ENCODE data around the gene LSM2.
"Not testable (repeated sequence)": the region's sequence is repeated elsewhere in the genome, so short reads cannot be mapped to it uniquely, and the experiment has no call there.

LSM2 gene

GRCh38 chr6:31806470-31807272 lies at the start of gene LSM2:
TSS of gene LSM2 (minus strand) at chr6:31806966. CDS start at chr6:31806757, 209 bp downstream.
- peak; percentile 100 for DNase-seq

- DNase-seq = not testable (repeated sequence)
Measured at GRCh38 chr6:31851980-31852718, 45.4 kb upstream of the LSM2 start.

- DNase-seq = no peak
Measured at GRCh38 chr6:31851485-31851832, 44.7 kb upstream of the LSM2 start.

GRCh38 chr6:31850765-31851484 lies 44.2 kb upstream of the LSM2 start:
- no peak for DNase-seq

GRCh38 chr6:31847276-31847978 lies 40.7 kb upstream of the LSM2 start:
- no peak for DNase-seq

- no peak for DNase-seq
Measured at GRCh38 chr6:31844507-31844906, 37.7 kb upstream of the LSM2 start.

GRCh38 chr6:31842053-31842452 lies 35.3 kb upstream of the LSM2 start:
- DNase-seq = peak; percentile 33

- DNase-seq = not testable (repeated sequence)
Measured at GRCh38 chr6:31839779-31840126, 33.0 kb upstream of the LSM2 start.

- no peak for DNase-seq
Measured at GRCh38 chr6:31838968-31839367, 32.2 kb upstream of the LSM2 start.

- not testable (repeated sequence) for DNase-seq
Measured at GRCh38 chr6:31838114-31838553, 31.4 kb upstream of the LSM2 start.

GRCh38 chr6:31837369-31838113 lies 30.8 kb upstream of the LSM2 start:
- DNase-seq = no peak

GRCh38 chr6:31836474-31837368 lies 30.0 kb upstream of the LSM2 start:
- no peak for DNase-seq

GRCh38 chr6:31836047-31836473 lies 29.3 kb upstream of the LSM2 start:
- no peak for DNase-seq

GRCh38 chr6:31834367-31835250 lies 27.8 kb upstream of the LSM2 start:
- peak; percentile 97 for DNase-seq

GRCh38 chr6:31831350-31832215 lies 24.8 kb upstream of the LSM2 start:
- no peak for DNase-seq

GRCh38 chr6:31830886-31831335 lies 24.1 kb upstream of the LSM2 start:
- DNase-seq = no peak

GRCh38 chr6:31829633-31830283 lies 23.0 kb upstream of the LSM2 start:
- peak; percentile 64 for DNase-seq

Data from NCI-H82 (cell line).